Measurements from ENCODE around the gene GNA12.

The GNA12 gene

DNA sequence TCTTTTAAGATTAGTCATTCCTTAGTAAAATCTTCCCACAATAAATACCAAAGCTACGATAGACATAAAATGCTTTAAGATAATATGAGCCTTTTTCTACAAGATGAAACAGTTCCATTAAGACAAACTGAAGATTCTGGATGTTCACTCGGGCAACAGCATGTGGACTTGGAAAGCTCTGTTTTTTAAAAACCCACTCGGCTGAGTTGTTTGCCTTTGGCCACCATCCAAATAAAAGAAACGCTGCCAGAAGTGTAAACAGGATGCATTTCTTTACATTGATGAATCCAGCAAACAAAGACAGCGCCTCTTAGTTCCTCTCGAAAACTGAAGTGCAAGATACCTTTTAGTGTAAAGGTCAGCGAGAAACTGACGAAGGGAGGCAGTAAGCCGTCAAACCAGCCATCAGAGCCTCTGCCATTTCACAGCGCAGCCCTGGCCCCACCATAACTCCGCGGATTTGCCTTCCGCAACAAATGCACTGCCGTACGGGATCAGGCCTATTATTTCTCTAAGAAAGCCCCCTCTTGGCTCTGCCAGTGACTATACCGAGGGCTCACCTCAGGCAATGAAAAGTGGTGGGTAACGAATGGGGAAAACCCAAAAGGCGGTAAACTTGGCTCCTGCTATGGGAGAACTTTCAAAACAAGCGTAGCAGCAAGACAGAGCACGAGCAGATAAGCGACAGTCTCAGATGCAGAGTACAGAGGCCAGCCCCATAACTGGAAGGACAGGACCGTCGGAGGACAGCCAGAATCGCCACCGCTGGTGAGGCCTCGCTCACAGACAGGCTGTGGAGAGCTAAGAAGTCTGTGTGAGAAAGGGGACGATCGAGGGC, 41.4 kb downstream of the GNA12 start:
- DNase-seq (ENCODE audit: low read depth in 2 of 2), result no peak

DNA sequence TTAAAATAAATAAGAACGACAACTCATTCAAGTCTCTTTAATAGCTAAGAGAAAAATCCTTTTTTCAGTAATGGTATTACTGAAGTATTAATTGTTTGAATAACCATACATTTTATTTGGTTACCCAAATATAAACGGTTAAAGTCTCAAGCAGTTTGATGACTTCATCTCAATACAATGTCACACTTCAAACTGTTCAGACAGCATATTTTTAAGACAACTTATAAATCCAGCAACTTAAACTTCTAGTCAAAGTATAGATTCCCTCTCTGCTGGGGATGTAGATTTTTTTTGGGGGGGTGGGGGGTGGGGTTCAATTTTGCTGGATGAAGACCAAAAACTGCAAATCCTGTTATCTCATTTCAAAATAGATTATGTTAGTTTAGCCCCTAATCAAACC, 42.0 kb downstream of the GNA12 start:
- no peak for DNase-seq (ENCODE audit: low read depth in 2 of 2)

DNA sequence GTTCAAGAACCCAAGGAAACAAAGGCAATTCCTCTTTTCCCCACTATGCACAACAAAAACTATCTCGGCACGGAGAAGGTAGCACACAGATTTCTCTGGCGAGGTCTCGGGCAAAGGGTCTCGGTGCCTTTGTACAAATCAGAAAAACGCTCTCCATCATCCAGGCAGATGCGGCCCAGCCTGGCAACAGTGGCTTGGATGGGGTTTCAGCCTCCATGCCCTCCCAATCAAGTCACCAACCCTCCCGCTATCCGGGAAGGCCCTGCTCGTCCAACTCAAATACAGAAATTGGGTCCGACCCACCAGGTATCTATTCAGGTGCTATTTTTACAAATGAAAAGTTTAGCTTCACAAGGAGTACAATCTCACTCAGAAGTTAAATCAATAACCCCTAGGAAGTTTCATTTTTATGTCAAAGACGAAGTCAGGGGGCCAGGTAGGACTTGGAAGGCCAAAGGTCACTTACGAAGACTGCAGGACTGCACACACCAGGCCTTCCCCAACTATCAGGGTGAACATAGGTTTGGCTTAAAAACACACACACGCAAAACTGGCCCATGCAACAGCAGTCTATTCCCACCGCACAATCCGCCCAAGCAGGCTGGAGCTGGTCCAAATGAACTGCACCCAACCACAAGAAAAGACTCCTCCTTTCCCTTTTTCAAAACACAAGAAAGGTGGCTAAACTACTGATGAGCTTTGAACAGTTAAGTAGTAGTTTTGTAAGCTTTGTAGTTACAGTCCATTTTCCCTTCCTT, 43.0 kb downstream of the GNA12 start:
- no peak for DNase-seq (ENCODE audit: low read depth in 2 of 2)

DNA sequence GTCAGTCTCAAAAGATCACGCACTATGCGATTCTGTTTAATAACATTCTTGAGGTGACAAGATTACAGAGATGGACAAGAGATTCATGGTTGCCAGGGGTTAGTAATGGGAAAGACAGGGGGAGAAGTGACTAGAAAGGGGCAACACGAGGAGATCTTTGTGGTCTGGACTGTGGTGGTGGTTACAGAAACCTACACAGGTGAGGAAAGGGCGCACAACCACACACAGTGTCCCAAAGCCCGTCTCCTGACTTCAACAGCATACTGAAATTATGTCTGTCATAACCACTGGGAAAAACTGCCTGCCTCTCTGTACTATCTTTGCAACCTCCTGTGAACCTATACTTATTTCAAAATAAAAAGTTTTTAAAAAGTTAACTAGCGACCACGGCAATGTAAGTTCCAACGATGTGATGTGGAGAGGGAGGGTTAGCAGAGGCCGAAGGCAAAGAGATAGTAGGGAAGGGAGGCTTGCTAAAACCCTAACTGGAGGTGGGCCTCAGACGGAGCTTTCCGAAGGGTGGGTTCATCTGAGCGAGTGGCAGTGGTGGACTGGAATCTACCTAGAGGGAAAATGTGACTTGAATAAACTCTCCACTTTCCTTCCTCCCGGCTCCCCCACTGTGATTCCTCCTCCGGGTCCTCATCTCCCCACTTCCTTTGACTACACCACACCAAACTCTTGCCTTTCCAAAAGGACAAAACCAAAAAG, 43.7 kb downstream of the GNA12 start:
- no peak for DNase-seq (ENCODE audit: low read depth in 2 of 2)

DNA sequence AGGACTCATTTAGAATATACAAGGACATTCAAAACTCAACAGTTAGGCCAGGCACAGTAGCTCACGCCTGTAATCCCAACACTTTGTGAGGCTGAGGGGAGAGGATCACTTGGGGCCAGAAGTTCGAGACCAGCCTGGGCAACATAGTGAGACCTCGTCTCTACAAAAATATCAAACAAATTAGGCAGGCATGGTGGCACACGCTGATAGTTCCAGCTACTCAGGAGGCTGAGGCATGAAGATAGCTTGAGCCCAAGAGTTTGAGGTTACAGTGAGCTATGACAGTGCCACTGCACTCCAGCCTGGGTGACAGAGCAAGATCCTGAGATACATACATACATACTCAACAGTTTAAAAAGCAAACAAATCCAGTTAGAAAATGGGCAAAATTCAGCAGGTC, 44.9 kb downstream of the GNA12 start:
- DNase-seq (ENCODE audit: low read depth in 2 of 2), result no peak

DNA sequence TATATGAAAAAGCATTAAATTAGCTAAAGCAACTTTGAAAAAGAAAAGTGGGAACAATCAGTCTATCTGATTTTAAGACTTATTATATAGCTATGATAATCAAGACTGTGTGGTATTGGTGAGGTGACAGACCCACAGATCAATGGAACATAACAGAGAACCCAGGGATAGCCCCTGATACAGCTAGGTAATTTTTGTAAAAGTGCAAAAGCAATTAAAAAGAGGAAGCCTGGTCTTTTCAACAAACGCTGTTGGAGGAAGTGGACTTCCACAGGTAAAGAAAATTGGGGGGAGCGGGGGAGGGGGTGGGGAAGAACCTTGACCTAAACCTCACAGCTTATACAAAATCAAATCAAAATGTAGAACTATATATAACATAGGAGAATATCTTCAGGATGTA, 45.4 kb downstream of the GNA12 start:
- DNase-seq (ENCODE audit: low read depth in 2 of 2), result no peak

DNA sequence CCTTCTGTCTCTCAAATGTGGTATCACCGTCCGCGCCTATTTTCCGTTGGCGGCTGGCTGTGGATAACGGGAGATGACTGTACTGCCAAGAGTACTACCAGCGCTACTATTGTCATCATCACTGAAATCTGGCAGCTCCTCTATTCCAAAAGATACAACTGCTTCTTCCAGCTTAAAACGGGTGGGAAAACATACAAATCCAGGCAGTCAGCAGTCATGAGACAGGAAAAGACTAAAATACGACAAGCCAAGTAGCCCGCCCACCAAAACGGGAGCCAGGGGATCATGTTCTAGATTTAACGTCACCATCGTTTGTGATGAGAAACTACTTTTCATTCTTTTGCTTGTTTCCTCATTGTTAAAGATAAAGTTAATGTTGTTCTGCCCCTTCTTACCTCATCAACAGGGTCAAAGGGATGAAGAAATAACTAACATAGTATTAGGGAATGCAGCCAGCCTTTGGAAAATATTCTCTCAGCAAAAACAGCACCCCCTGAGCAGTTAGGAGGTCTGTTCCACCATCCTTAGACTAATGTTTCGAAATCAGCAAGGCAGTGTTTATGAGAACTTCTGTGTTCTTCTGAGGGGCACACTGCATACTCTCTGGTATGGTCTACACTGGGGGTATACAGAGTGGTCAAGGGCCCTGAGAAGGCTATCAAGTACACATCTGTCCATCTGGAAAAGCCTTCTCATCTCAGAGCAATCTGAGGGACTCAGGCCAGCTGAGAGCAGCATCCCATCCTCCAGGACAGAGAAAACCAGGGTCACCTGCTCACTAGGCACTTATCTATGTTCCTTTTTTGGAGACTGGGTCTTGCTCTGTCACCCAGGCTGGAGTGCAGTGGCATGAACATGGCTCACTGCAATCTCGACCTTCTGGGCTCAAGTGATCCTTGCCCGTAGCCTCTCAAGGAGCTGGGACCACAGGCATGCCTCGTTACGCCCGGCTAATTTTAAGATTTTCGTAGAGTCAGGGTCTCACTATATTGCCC, 47.5 kb downstream of the GNA12 start:
- no peak for DNase-seq (ENCODE audit: low read depth in 2 of 2)

DNA sequence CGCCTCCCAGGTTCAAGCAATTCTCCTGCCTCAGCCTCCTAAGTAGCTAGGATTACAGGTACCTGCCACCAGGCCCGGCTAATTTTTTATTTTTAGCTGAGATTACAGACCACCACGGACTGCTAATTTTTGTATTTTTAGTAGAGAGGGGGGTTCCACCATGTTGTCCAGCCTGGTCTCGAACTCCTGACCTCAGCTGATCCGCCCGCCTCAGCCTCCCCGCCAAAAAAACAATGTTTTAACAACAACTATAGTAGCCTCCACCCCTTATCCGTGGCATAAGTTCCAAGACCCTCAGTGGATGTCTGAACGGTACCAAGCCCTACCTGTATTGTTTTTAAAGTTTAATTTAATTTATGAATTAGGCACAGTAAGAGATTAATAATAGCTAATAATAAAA, 48.2 kb downstream of the GNA12 start:
- no peak for DNase-seq (ENCODE audit: low read depth in 2 of 2)

DNA sequence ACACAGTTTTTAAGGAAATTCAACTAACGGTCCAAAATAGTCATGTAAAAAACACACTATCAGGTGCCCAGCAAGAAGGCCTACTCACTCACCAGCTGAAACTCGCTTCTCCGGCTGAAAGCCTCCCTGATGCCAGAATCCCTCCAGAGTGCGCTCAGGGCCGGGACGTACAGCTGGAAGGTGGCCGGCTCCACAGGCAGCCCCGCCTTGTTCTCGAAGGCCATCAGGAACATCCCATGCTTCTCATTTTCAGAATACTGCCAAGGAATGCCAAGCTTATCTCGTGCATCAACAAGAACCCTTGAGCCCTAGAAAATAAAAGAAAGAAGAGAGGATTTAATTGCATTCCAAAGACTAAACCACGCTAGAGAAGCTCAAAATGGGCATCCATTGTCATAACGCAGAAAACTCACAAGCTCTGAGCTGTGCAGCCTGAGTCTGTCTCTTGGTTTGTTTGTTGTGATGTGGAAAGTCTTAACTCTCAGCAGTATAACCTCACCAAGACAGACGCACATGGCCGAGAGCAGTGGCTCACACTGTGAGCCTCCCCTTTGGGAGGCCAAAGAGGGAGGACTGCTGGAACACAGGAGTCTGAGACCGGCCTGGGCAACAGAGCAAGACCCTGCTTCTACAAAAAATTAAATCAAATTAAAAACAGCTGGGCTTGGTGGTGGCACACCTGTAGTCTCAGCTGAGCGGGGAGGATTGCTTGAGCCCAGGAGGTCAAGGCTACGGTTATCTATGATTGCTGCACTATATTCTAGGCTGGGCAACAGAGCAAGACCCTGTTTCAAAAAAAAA, 49.1 kb downstream of the GNA12 start:
- no peak for DNase-seq (ENCODE audit: low read depth in 2 of 2)

DNA sequence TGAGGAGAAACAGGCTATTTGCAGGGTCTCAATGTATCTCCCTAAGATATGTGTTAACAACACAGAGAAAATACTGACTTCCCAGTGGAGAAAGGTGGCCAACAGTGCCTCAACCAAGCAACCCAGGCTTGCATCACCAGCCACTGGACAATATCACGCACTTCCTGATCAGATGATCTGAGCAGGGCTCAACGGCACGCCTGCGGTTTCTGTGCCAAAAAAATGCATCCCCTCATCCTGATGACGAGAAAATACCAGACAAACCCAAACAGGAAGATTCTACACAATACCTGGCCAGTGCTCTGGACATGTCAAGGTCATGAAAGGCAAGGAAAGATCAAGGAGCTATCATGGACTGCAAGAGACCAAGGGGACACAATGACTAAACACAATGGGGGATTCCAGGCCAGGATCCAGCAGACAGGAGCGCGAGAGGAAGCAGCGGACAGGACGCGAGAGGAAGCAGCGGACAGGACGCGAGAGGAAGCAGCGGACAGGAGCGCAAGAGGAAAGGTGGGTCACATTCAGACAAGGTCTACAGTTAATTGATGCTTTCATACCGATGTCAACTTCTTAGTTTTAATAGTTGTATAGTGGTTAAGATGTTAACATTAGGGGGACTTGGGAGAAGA, 51.1 kb downstream of the GNA12 start:
- DNase-seq (ENCODE audit: low read depth in 2 of 2), result no peak

DNA sequence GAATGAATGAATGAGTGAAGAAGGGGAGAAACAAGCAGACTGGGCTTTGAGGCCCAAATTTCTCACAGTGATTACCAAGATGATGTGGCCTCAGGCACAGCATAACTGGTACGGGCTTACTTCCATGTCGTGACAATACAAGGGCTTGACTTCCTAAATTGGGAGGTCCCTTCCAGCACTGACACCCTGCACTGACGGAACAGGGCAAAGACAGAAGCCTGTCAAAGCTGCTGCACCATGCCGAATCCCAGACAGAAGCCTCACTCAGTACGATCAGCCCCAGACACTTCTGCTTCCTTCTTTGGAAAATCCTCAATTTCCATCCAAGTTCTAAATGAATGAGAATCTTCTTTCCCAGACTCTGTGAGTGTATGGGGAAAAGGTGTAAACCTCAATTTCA, 51.9 kb downstream of the GNA12 start:
- DNase-seq (ENCODE audit: low read depth in 2 of 2), result no peak

DNA sequence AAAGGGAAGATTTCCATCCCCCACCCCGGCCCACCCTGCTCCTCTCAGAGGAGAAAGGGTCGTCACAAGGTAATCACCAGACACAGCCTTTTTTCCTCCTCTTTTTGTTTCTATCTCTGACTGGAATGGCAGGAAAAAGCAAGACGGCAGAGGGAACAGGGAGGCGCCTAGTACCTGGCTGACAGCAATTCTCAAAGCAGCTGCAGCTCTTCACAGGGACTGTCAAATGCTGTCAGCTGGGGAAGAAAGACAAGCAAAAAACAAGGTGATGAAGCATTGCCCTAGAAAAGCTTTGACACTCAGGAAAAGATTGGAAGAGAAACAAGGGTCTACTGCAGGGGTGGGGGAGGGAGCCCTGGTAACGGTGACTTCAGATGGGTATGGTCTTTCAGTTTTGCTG, 52.7 kb downstream of the GNA12 start:
- DNase-seq (ENCODE audit: low read depth in 2 of 2), result no peak

DNA sequence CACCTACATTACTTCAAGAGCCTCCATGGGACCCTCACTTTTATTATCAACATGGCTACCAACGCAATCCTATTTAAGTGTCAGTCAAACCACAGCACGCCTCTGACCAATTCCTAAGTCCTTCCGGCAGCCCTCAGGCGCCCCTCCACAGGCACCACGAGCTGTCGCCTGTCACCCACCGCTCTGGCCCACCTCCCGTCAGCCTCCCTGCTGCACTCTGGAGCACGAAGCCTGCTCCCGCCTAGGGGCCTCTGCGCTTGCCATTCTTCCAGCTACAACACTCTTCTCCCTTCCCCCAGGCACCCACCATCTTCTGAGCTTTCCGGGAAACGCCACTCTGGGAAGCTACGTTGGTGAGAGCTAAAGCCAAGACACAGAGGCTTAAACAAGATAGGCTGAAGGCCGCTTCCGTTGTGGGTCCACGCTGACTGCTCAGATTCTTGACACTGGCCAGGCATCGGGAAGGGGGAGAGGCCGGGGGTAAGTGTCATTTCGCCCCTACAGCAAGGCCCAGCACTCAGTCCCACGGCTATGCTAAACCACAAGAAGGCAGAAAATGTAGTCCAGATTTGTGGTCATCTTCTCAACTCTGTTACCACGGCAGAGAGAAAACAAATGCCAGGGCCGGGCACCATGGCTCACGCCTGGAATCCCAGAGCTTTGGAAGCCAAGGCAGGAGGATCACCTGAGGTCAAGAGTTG, 56.7 kb downstream of the GNA12 start:
- no peak for DNase-seq (ENCODE audit: low read depth in 2 of 2)

DNA sequence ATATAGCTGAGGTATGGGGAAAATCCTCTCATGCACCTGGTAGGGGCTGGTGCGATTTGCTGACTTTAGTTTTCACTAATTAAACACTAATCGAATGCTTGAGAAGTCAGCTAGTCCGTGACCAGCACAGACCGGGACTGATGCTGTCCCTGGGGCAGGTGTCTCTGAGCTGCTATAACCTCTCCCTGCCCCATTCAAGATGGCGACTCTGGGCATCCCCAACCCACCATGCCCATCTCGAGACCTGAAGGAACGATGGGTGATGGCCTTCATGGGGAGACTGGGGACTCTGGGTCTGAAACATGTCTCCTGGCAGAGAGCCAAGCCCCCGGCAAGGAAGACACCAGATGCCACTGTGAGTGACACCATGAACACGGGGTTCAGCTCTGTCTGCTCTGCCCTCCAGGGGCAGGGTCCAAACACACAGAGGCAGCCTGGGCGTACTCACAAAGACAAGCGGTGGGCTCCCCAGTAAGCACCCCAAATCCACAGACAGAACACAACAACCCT, 57.4 kb downstream of the GNA12 start:
- no peak for DNase-seq (ENCODE audit: low read depth in 2 of 2)

DNA sequence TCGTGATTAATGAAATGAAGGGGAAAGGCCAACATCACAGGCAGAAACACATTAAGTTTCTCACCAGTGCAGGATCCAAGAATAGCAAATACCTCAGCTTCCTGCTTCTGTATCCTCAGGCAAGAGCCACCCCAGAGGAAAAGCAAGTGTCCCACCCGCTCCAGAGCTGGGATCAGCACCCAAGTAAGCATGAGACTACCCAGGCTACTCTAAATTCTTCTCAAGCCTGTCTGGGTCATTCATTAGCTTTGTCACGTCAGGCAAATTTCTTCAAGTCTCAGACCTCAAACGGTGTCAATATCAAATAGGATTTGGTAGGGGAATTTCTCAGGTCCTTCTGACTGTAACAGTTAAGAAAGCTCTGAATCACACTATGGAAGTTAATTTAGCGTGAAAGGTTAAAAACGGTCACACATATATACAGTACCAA, 59.0 kb downstream of the GNA12 start:
- no peak for DNase-seq (ENCODE audit: low read depth in 2 of 2)

DNA sequence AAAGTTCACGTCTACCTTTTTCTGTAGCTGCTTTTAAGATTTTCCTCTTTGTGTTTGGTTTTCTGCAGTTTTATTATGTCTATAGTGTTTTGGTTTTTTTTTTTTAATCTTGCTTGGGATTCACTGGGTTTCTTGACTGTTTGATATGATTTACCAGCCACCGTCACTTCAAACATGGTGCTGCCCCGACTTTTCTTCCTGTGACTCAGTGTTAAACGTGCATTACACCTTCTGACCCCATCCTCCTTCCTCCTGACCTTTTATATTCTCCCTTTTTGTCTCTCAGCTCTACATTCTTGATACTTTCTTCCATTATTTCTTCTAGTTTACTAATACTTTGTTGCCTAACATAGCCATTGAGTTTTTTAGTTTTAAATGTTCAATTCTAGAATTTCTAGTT, 61.5 kb downstream of the GNA12 start:
- no peak for DNase-seq (ENCODE audit: low read depth in 2 of 2)

DNA sequence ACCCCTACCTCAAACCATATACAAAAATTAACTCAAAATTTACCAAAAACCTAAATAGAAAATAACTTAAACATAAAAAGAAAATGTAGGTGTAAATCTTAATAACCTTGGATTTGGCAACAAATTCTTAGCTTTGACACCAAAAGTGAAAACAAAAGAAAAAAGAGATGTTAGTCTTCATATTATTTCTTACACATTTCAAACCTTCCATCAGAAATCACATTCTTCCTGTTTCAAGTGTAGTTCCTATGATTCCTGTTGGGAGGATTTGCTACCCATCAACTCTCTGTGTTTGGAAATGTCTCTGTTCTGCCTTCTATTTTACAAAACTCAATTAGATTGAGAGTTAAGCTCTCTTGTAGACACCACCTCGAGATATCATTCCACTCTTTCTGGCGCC, 62.0 kb downstream of the GNA12 start:
- DNase-seq (ENCODE audit: low read depth in 2 of 2), result no peak

DNA sequence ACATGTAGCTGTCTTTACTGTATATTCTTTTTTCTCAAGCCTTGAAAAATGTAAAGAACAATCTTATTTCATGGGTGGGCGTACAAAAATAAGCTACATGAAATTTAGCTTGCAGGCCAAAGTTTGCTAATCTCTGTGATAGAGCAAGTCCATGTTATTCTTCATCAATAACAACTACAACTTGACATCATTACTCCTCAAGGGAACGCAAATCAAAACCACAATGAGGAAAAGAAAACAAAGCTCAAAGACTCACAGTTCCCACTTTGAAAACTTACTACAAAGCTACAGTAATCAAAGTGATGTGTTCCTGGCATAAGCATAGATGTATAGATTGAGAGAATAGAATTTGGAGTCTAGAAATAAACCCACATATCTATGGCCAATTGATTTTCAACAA, 62.5 kb downstream of the GNA12 start:
- no peak for DNase-seq (ENCODE audit: low read depth in 2 of 2)

DNA sequence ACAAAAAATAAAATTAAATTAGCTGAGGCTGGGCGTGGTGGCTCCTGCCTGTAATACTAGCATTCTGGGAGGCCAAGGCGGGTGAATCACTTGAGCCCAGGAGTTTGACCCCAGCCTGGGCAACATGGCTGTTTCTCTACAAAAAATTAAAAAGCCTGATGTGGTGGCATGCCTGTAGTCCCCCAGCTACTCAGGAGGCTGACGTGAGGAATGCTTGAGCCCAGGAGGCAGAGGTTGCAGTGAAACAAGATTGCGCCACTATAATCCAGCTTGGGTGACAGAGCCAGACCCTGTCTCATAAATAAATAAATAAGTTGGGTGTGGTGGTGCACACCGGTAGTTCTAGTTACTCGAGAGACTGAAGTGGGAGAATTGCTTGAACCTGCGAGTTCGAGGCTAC, 65.1 kb downstream of the GNA12 start:
- no peak for DNase-seq (ENCODE audit: low read depth in 2 of 2)

Data from stimulated activated CD4-positive, alpha-beta T cell treated with anti-CD3 and anti-CD28 coated beads, Interleukin-4, amount 100 ng/mL, for 48 hours (primary cell).